ENCODE data around the gene MADD. TPM values are rescaled to one million over a fixed set of nuclear protein-coding genes. Genes with fewer than 3 reads are reported as not detected.

MADD gene
- total RNA-seq, 1 donor from 2014 or later, result 31.7 TPM

DNA sequence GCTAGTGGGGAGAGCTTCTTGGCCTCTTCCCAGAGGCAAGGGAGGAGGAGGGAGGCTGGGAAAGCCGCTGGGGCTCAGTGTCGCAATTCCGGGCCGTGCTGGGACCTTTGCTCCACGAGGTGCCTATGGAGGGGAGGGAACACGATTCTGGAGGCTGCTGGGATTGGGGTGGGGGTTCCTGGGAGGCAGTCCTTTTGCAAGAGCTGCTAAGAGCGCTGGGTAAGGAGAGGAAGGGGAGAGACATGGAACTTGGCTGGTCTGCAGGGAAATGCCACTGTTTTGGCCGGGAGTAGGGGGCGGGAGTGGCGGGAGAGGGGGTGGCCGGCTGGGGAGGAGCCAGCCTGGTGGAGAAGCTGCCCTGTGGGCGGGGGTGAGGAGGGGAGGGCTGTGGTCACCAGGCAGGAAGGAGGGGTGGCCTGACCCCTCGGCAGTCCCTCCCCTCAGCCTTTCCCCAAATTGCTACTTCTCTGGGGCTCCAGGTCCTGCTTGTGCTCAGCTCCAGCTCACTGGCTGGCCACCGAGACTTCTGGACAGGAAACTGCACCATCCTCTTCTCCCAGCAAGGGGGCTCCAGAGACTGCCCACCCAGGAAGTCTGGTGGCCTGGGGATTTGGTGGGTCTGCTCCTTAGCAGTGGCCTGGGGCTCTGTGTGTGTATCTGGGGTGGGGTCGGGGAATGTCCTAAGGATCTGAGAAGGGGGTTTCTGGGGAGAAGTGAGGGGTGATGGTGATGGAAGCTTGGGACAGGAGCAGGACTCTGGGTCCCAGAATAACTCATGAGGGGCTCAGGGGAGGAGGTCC, 12.2 kb upstream of the MADD start, which contains the start of gene NR1H3:
Gene NR1H3 (plus strand): TSS at position 480 of the 800 bp plus-strand sequence. CDS start 1,221 bp downstream, outside the sequence.
- intact Hi-C loops (cut with DNase I), result loop anchor here (1.0 kb wide), 1 partner anchor 98 kb away; no protein-coding TSS in a partner anchor
- TF ChIP-seq CTCF (IDR thresholded peaks at IDR 0.05), result peak; percentile 55 to 80 (median 65)
- Histone ChIP-seq H3K27me3 (no peaks in the 10 kb centered on the region), H3K9me3 (no peaks in the 10 kb centered on the region), H3K4me1 (peaks cover 12 to 31% of the 10 kb centered on the region in 2 donors), H3K4me3 (peak within 1 kb of the TSS; percentile 48 to 64), H3K36me3 (no peaks in the 10 kb centered on the region), H3K27ac (peak within 1 kb of the TSS; percentile 81 to 83)
- DNase-seq (ENCODE audit: low spot score in 2 of 2), result peak; percentile 24 to 86

DNA sequence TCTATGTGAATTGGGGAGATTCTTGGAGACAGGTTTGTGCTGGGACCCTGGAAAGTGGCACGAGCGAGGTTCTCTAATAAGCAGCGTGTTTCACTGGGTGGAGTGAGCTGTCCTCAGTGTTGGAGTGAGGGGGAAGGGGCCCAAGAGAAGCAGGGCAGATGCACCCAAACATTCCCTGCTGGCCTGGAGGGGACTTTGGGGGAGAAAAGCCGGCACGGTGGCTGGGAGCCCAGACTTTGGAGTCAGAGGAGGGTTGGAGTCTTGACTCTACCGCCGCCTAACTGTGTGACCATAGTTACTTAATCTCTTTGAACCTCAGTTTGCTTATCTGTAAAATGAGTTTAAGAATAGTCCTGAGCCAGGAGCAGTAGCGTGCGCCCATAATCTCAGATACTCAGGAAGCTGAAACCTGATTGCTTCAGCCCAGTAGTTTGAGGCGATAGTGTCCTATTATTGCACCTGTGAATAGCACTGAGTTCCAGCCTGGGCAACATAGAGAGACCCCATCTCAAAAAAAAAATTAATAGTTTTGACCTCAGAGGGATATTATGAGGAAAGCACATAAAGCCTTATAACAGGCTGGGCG, 11.5 kb upstream of the MADD start:
- H3K4me1 ChIP-seq, result peaks cover 12 to 31% of the 10 kb centered on the region in 2 donors
- no peaks in the 10 kb centered on the region for H3K36me3 ChIP-seq
- TF ChIP-seq CTCF (IDR thresholded peaks at IDR 0.05), result no peak
- DNase-seq (ENCODE audit: low spot score in 2 of 2), result no peak
- intact Hi-C loops (cut with DNase I), result loop anchor here (1.0 kb wide), 1 partner anchor 97 kb away; no protein-coding TSS in a partner anchor
- H3K4me3 ChIP-seq, result peak overlapping the region; percentile 48 to 64
- no peaks in the 10 kb centered on the region for H3K9me3 ChIP-seq
- H3K27me3 ChIP-seq, result no peaks in the 10 kb centered on the region
- peak overlapping the region; percentile 81 to 83 for H3K27ac ChIP-seq

DNA sequence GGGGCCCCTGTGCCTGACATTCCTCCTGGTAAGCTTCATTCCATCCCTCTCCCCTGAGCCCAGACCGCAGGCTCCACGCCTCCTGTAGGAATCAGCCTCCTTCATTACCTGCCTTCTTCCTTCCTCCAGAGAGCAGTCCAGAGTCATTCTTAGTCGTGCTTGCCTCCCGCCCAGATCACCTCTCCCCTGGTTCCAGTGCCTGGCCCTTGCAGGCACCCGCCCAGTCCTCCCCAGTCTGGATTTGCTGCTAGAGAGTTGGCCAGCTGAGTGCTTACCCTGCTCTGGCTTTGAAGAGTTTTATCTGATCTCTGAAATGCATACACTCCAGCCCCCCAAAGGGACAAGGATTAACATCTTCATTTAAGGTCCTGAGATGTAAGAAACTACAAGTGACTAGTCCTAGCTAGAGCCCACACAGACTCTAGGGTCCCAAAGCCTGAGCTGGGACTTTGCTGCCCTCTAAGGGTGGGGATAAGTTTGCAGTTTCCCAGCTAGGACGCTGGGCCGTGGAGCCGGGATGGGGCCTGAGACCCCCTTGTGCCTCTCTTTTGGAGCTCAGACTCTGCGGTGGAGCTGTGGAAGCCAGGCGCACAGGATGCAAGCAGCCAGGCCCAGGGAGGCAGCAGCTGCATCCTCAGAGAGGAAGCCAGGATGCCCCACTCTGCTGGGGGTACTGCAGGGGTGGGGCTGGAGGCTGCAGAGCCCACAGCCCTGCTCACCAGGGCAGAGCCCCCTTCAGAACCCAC, 10.5 kb upstream of the MADD start:
- TF ChIP-seq CTCF (IDR thresholded peaks at IDR 0.05), result peak; percentile 28 to 46 (median 40)
- no peak for DNase-seq (ENCODE audit: low spot score in 2 of 2)
- no peaks in the 10 kb centered on the region for H3K9me3 ChIP-seq
- no peak overlapping the region for H3K27ac ChIP-seq
- no peaks in the 10 kb centered on the region for H3K36me3 ChIP-seq
- peaks cover 10 to 24% of the 10 kb centered on the region in 2 donors for H3K4me1 ChIP-seq
- intact Hi-C loops (cut with DNase I), result no loop called here
- no peaks in the 10 kb centered on the region for H3K27me3 ChIP-seq
- H3K4me3 ChIP-seq, result no peak overlapping the region

DNA sequence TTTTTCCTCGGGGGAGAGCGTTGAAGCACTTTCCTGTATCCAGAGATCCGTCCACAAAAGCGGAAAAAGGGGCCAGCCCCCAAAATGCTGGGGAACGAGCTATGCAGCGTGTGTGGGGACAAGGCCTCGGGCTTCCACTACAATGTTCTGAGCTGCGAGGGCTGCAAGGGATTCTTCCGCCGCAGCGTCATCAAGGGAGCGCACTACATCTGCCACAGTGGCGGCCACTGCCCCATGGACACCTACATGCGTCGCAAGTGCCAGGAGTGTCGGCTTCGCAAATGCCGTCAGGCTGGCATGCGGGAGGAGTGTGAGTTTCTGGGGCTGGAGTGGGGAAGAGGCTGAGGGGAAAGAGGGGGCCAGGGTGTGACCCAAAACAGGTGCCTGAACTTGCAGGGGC, 9.6 kb upstream of the MADD start:
- Histone ChIP-seq H3K27me3 (no peaks in the 10 kb centered on the region), H3K27ac (no peak overlapping the region), H3K9me3 (no peaks in the 10 kb centered on the region), H3K4me1 (peaks cover 4 to 15% of the 10 kb centered on the region in 2 donors), H3K36me3 (no peaks in the 10 kb centered on the region), H3K4me3 (no peak overlapping the region)
- intact Hi-C loops (cut with DNase I), result no loop called here
- no peak for DNase-seq (ENCODE audit: low spot score in 2 of 2)
- TF ChIP-seq CTCF (IDR thresholded peaks at IDR 0.05), result no peak

- peaks cover 4 to 15% of the 10 kb centered on the region in 2 donors for H3K4me1 ChIP-seq
- H3K27me3 ChIP-seq, result no peaks in the 10 kb centered on the region
- H3K27ac ChIP-seq, result no peak overlapping the region
- H3K36me3 ChIP-seq, result no peaks in the 10 kb centered on the region
- H3K9me3 ChIP-seq, result no peaks in the 10 kb centered on the region
- no peak for DNase-seq (ENCODE audit: low spot score in 2 of 2)
- intact Hi-C loops (cut with DNase I), result no loop called here
- TF ChIP-seq CTCF (IDR thresholded peaks at IDR 0.05), result no peak
- H3K4me3 ChIP-seq, result no peak overlapping the region
These were observed 8.6 kb upstream of the MADD start for GRCh38 chr11:47261291-47261800.
